Fibroblast of skin of right biceps (primary cell): Measurements from ENCODE around the gene SFT2D3.

Source experiments
- DNase-seq: peaks from one replicate; pipeline ENCODE4 v3.0.0-alpha.2; 2013

Gene SFT2D3

GRCh38 chr2:127664895-127665225 lies 36.4 kb upstream of the SFT2D3 start:
- no peak for DNase-seq

- no peak for DNase-seq
Observed at GRCh38 chr2:127665267-127665893, 35.9 kb upstream of the SFT2D3 start.

GRCh38 chr2:127669056-127669455 lies 32.2 kb upstream of the SFT2D3 start:
- no peak for DNase-seq

GRCh38 chr2:127670055-127670956 lies 31.0 kb upstream of the SFT2D3 start:
- DNase-seq, result no peak

- no peak for DNase-seq
Observed at GRCh38 chr2:127670957-127671290, 30.4 kb upstream of the SFT2D3 start.

GRCh38 chr2:127671557-127672302 lies 29.6 kb upstream of the SFT2D3 start:
- no peak for DNase-seq

GRCh38 chr2:127672341-127673224 lies 28.7 kb upstream of the SFT2D3 start:
- DNase-seq, result no peak

- no peak for DNase-seq
Observed at GRCh38 chr2:127673291-127674069, 27.8 kb upstream of the SFT2D3 start.

GRCh38 chr2:127674241-127675209 lies 26.8 kb upstream of the SFT2D3 start:
- DNase-seq, result no peak

GRCh38 chr2:127675331-127676261 lies 25.7 kb upstream of the SFT2D3 start, which contains the start of gene LIMS2:
Gene LIMS2 (minus strand): TSS chr2:127675530. CDS start chr2:127675024, 506 bp downstream.
- peak; percentile 56 for DNase-seq

GRCh38 chr2:127676906-127677305 lies 24.4 kb upstream of the SFT2D3 start:
- DNase-seq, result no peak

GRCh38 chr2:127678531-127678930 lies 22.8 kb upstream of the SFT2D3 start:
- DNase-seq, result no peak

- DNase-seq, result no peak
Observed at GRCh38 chr2:127678991-127679390, 22.3 kb upstream of the SFT2D3 start.

GRCh38 chr2:127679680-127680361 lies 21.5 kb upstream of the SFT2D3 start:
- DNase-seq, result no peak

- DNase-seq, result no peak
Observed at GRCh38 chr2:127680706-127681287, 20.5 kb upstream of the SFT2D3 start.

- DNase-seq, result no peak
Observed at GRCh38 chr2:127681288-127681804, 20.0 kb upstream of the SFT2D3 start.

GRCh38 chr2:127681976-127682857 lies 19.1 kb upstream of the SFT2D3 start:
- no peak for DNase-seq
